ENCODE data around the gene AHI1. TPM values are rescaled to one million over a fixed set of nuclear protein-coding genes. Genes with fewer than 3 reads are reported as not detected.
A peak's percentile ranks its signal among the peaks of the same experiment; 100 is the strongest.

AHI1 gene
- total RNA-seq, 1 experiment from 2014 or later = 14.1 TPM

GRCh38 chr6:135434991-135435390 lies 62.5 kb downstream of the AHI1 start:
- Histone ChIP-seq H3K9me2 (replicated peaks; ENCODE audit: insufficient read depth, low read length) (no peaks in the 10 kb centered on the region), H3K79me2 (ENCODE audit: low read length) (no peaks in the 10 kb centered on the region), H3K4me1 (ENCODE audit: low read length) (peaks cover 3% of the 10 kb centered on the region; the same call in 1 of the 2 replicates), H3K4me2 (ENCODE audit: low read depth, low read length, poor library complexity, severe bottlenecking) (no peak overlapping the region), H3K9me3 (ENCODE audit: low read length) (no peaks in the 10 kb centered on the region), H3K27me3 (ENCODE audit: low read length) (no peaks in the 10 kb centered on the region), H3K27ac (ENCODE audit: low read length) (no peak overlapping the region), H3K36me3 (ENCODE audit: insufficient read depth, low read length) (peaks cover 6% of the 10 kb centered on the region; the same call in 1 of the 2 replicates), H2AFZ (ENCODE audit: low read length) (no peak overlapping the region), H4K20me1 (ENCODE audit: insufficient read depth, low read depth, low read length) (no peaks in the 10 kb centered on the region), H3K4me3 (ENCODE audit: low read length) (no peak overlapping the region), H3K9ac (ENCODE audit: low read length) (no peak overlapping the region)
- no peak for DNase-seq

DNA sequence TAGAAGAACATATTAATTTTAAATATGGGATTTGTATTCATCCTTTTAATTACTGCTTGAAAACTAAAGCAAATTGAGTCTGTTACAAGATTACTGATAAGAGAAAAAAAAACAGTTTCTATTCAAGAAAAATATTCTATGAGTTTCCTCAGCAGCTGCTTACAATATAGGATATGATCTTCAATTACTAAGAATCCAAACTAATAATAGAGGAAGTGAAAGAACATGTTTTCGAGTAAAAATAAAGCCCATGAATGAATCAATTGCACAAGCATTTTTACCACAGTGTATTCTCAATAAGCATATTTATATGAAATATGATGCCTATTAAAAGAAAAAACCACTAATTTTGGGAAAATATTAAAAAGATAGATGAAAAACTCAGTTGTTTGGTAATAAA lies 63.4 kb downstream of the AHI1 start:
- Histone ChIP-seq H3K79me2 (ENCODE audit: low read length) (no peaks in the 10 kb centered on the region), H3K27ac (ENCODE audit: low read length) (no peak overlapping the region), H3K4me1 (ENCODE audit: low read length) (peaks cover 3% of the 10 kb centered on the region; the same call in 1 of the 2 replicates), H3K9ac (ENCODE audit: low read length) (no peak overlapping the region), H4K20me1 (ENCODE audit: insufficient read depth, low read depth, low read length) (no peaks in the 10 kb centered on the region), H3K27me3 (ENCODE audit: low read length) (no peaks in the 10 kb centered on the region), H3K4me2 (ENCODE audit: low read depth, low read length, poor library complexity, severe bottlenecking) (no peak overlapping the region), H3K9me2 (replicated peaks; ENCODE audit: insufficient read depth, low read length) (no peaks in the 10 kb centered on the region), H3K36me3 (ENCODE audit: insufficient read depth, low read length) (peaks cover 6% of the 10 kb centered on the region; the same call in 1 of the 2 replicates), H3K4me3 (ENCODE audit: low read length) (no peak overlapping the region), H2AFZ (ENCODE audit: low read length) (no peak overlapping the region), H3K9me3 (ENCODE audit: low read length) (no peaks in the 10 kb centered on the region)
- DNase-seq = peak; percentile 54

DNA sequence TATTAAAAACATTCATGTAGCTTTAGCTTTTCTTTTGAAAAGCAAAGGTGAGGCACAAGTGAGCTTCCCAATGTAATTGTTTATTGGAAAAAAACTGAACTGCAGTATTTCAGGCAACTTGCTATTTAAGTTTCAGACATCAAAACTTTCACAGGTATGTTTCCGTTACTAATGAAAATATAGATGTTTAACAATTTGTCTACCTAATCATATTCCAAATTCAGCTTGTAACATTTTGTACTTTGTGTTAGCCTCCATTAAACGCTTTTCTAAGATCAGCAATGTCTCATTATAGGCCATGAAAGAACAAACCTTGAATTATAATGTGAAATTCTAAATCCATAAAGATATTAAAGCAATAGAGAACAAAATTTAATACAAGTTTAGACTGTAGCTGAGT lies 69.5 kb downstream of the AHI1 start:
- H3K4me2 ChIP-seq (ENCODE audit: low read depth, low read length, poor library complexity, severe bottlenecking) = no peak overlapping the region
- H3K4me1 ChIP-seq (ENCODE audit: low read length) = peaks cover 4% of the 10 kb centered on the region; the same call in 1 of the 2 replicates
- no peaks in the 10 kb centered on the region for H4K20me1 ChIP-seq (ENCODE audit: insufficient read depth, low read depth, low read length)
- H3K4me3 ChIP-seq (ENCODE audit: low read length) = no peak overlapping the region
- no peaks in the 10 kb centered on the region for H3K79me2 ChIP-seq (ENCODE audit: low read length)
- no peak overlapping the region for H2AFZ ChIP-seq (ENCODE audit: low read length)
- H3K27me3 ChIP-seq (ENCODE audit: low read length) = no peaks in the 10 kb centered on the region
- no peak overlapping the region for H3K9ac ChIP-seq (ENCODE audit: low read length)
- DNase-seq = no peak
- H3K9me3 ChIP-seq (ENCODE audit: low read length) = no peaks in the 10 kb centered on the region
- H3K27ac ChIP-seq (ENCODE audit: low read length) = no peak overlapping the region
- H3K36me3 ChIP-seq (ENCODE audit: insufficient read depth, low read length) = no peaks in the 10 kb centered on the region
- no peaks in the 10 kb centered on the region for H3K9me2 ChIP-seq (replicated peaks; ENCODE audit: insufficient read depth, low read length)

GRCh38 chr6:135426833-135427232 lies 70.7 kb downstream of the AHI1 start:
- H3K79me2 ChIP-seq (ENCODE audit: low read length) = no peaks in the 10 kb centered on the region
- H3K36me3 ChIP-seq (ENCODE audit: insufficient read depth, low read length) = no peaks in the 10 kb centered on the region
- H3K4me1 ChIP-seq (ENCODE audit: low read length) = peaks cover 4% of the 10 kb centered on the region; the same call in 1 of the 2 replicates
- no peak overlapping the region for H3K4me3 ChIP-seq (ENCODE audit: low read length)
- H3K27me3 ChIP-seq (ENCODE audit: low read length) = no peaks in the 10 kb centered on the region
- no peaks in the 10 kb centered on the region for H4K20me1 ChIP-seq (ENCODE audit: insufficient read depth, low read depth, low read length)
- DNase-seq = no peak
- no peaks in the 10 kb centered on the region for H3K9me2 ChIP-seq (replicated peaks; ENCODE audit: insufficient read depth, low read length)
- H2AFZ ChIP-seq (ENCODE audit: low read length) = no peak overlapping the region
- H3K4me2 ChIP-seq (ENCODE audit: low read depth, low read length, poor library complexity, severe bottlenecking) = no peak overlapping the region
- no peaks in the 10 kb centered on the region for H3K9me3 ChIP-seq (ENCODE audit: low read length)
- no peak overlapping the region for H3K27ac ChIP-seq (ENCODE audit: low read length)
- H3K9ac ChIP-seq (ENCODE audit: low read length) = no peak overlapping the region

DNA sequence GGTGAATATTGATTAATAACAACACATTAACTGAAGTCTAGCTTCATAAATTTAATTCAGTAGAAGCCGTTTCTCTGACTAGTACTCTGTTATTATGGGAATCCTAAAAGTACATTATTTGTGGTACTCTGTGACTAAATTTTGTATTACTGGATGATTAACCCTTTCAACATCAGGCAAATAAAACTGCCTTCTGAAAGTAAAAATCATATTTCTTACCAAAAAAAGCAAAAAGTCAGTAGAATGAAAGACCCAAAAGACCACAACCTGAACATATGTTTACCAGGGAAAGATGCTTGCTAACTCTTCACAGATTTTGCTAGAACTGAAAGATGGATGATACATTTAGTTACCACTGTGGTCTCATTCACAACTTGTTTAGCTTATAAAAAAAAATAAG lies 73.2 kb downstream of the AHI1 start:
- H2AFZ ChIP-seq (ENCODE audit: low read length) = no peak overlapping the region; the same call in 1 of the 2 replicates

GRCh38 chr6:135423649-135424128 lies 73.9 kb downstream of the AHI1 start:
- H3K27me3 ChIP-seq (ENCODE audit: low read length) = no peaks in the 10 kb centered on the region
- no peaks in the 10 kb centered on the region for H3K9me2 ChIP-seq (replicated peaks; ENCODE audit: insufficient read depth, low read length)
- no peaks in the 10 kb centered on the region for H3K9me3 ChIP-seq (ENCODE audit: low read length)
- peak; percentile 81 for DNase-seq
- H3K4me1 ChIP-seq (ENCODE audit: low read length) = peaks cover 9% of the 10 kb centered on the region
- H2AFZ ChIP-seq (ENCODE audit: low read length) = no peak overlapping the region
- no peaks in the 10 kb centered on the region for H3K79me2 ChIP-seq (ENCODE audit: low read length)
- no peaks in the 10 kb centered on the region for H4K20me1 ChIP-seq (ENCODE audit: insufficient read depth, low read depth, low read length)
- no peak overlapping the region for H3K27ac ChIP-seq (ENCODE audit: low read length)
- no peak overlapping the region for H3K4me2 ChIP-seq (ENCODE audit: low read depth, low read length, poor library complexity, severe bottlenecking)
- no peak overlapping the region for H3K9ac ChIP-seq (ENCODE audit: low read length)
- no peaks in the 10 kb centered on the region for H3K36me3 ChIP-seq (ENCODE audit: insufficient read depth, low read length)
- no peak overlapping the region for H3K4me3 ChIP-seq (ENCODE audit: low read length)

More for the DNA sequence above, 73.2 kb downstream of the AHI1 start:
- Histone ChIP-seq H3K9ac (ENCODE audit: low read length) (no peak overlapping the region), H3K79me2 (ENCODE audit: low read length) (no peaks in the 10 kb centered on the region), H3K4me1 (ENCODE audit: low read length) (peaks cover 4% of the 10 kb centered on the region; the same call in 1 of the 2 replicates), H3K9me3 (ENCODE audit: low read length) (no peaks in the 10 kb centered on the region), H3K36me3 (ENCODE audit: insufficient read depth, low read length) (no peaks in the 10 kb centered on the region), H3K4me3 (ENCODE audit: low read length) (no peak overlapping the region), H3K27ac (ENCODE audit: low read length) (no peak overlapping the region), H3K27me3 (ENCODE audit: low read length) (no peaks in the 10 kb centered on the region), H3K4me2 (ENCODE audit: low read depth, low read length, poor library complexity, severe bottlenecking) (no peak overlapping the region), H4K20me1 (ENCODE audit: insufficient read depth, low read depth, low read length) (no peaks in the 10 kb centered on the region), H3K9me2 (replicated peaks; ENCODE audit: insufficient read depth, low read length) (no peaks in the 10 kb centered on the region)
- DNase-seq = no peak

- no peak overlapping the region for H3K4me3 ChIP-seq (ENCODE audit: low read length)
- H2AFZ ChIP-seq (ENCODE audit: low read length) = no peak overlapping the region
- no peak overlapping the region for H3K27ac ChIP-seq (ENCODE audit: low read length)
- H3K9me2 ChIP-seq (replicated peaks; ENCODE audit: insufficient read depth, low read length) = no peaks in the 10 kb centered on the region
- no peaks in the 10 kb centered on the region for H3K36me3 ChIP-seq (ENCODE audit: insufficient read depth, low read length)
- no peak overlapping the region for H3K9ac ChIP-seq (ENCODE audit: low read length)
- no peaks in the 10 kb centered on the region for H4K20me1 ChIP-seq (ENCODE audit: insufficient read depth, low read depth, low read length)
- no peak overlapping the region for H3K4me2 ChIP-seq (ENCODE audit: low read depth, low read length, poor library complexity, severe bottlenecking)
- no peak for DNase-seq
- H3K9me3 ChIP-seq (ENCODE audit: low read length) = no peaks in the 10 kb centered on the region
- H3K4me1 ChIP-seq (ENCODE audit: low read length) = peaks cover 18% of the 10 kb centered on the region
- H3K27me3 ChIP-seq (ENCODE audit: low read length) = no peaks in the 10 kb centered on the region
- no peaks in the 10 kb centered on the region for H3K79me2 ChIP-seq (ENCODE audit: low read length)
Observed at GRCh38 chr6:135419162-135419561, 78.4 kb downstream of the AHI1 start.

GRCh38 chr6:135418040-135418760 lies 79.3 kb downstream of the AHI1 start:
- peaks cover 15% of the 10 kb centered on the region for H3K4me1 ChIP-seq (ENCODE audit: low read length)
- DNase-seq = no peak
- H3K9me2 ChIP-seq (replicated peaks; ENCODE audit: insufficient read depth, low read length) = no peaks in the 10 kb centered on the region
- H3K79me2 ChIP-seq (ENCODE audit: low read length) = no peaks in the 10 kb centered on the region
- H3K9ac ChIP-seq (ENCODE audit: low read length) = no peak overlapping the region
- H3K4me3 ChIP-seq (ENCODE audit: low read length) = no peak overlapping the region
- no peaks in the 10 kb centered on the region for H4K20me1 ChIP-seq (ENCODE audit: insufficient read depth, low read depth, low read length)
- H3K27ac ChIP-seq (ENCODE audit: low read length) = peak overlapping the region; percentile 2; the same call in 1 of the 2 replicates
- H2AFZ ChIP-seq (ENCODE audit: low read length) = no peak overlapping the region
- no peaks in the 10 kb centered on the region for H3K27me3 ChIP-seq (ENCODE audit: low read length)
- no peaks in the 10 kb centered on the region for H3K36me3 ChIP-seq (ENCODE audit: insufficient read depth, low read length)
- peak overlapping the region; percentile 8 for H3K4me2 ChIP-seq (ENCODE audit: low read depth, low read length, poor library complexity, severe bottlenecking)
- H3K9me3 ChIP-seq (ENCODE audit: low read length) = no peaks in the 10 kb centered on the region

Data from Karpas-422 (cell line).